Testis (tissue), 3 donors: ENCODE results near the gene PTCD2. TPM values are rescaled to one million over a fixed set of nuclear protein-coding genes. Genes with fewer than 3 reads are reported as not detected.

Experiments used
- DNase-seq: peaks from one replicate; pipeline ENCODE4 v3.0.0-alpha.2; 2019
- H3K27ac ChIP-seq, 2 donors: fragments of 200-600 bp; sonication (generic); one replicate each; pipeline ENCODE4 v1.5.1; 2019
- H3K27me3 ChIP-seq: fragments of 200-600 bp; sonication (generic); one replicate; pipeline ENCODE4 v1.5.1; 2019
- H3K36me3 ChIP-seq: fragments of 200-600 bp; sonication (generic); one replicate; pipeline ENCODE4 v1.5.1; 2017; ENCODE audit warnings: low read depth; ENCODE audit errors: missing control alignments
- H3K4me1 ChIP-seq: fragments of 200-600 bp; sonication (generic); one replicate; pipeline ENCODE4 v1.5.1; 2019
- H3K4me3 ChIP-seq, 2 donors: fragments of 200-600 bp; sonication (generic); one replicate each; pipeline ENCODE4 v1.5.1; 2017 to 2019
- H3K9me3 ChIP-seq: fragments of 200-600 bp; sonication (generic); one replicate; pipeline ENCODE4 v1.5.1; 2017
- POLR2A ChIP-seq: fragments of 450-650 bp; IDR thresholded peaks from one replicate; pipeline ENCODE4 v1.6.1; 2017; ENCODE audit warnings: antibody characterized with exemption, mild to moderate bottlenecking, moderate library complexity
- WGBS, 2 donors: methylation state at CpG; one replicate each; pipeline ENCODE4 v1.1.5; 2018; 5-methylcytosine and 5-hydroxymethylcytosine counted together
- intact Hi-C: fragments of 100-400 bp; cut with DNase I; formaldehyde crosslinking; loops from one replicate; pipeline ENCODE4 v1.15.1; 2023; ENCODE audit warnings: low total_unique reads
- polyA plus RNA-seq: library from polyadenylated mRNA; stranded (reverse); fragments of 350-450 nt; fragmentation: Illumina TruSeq; extraction: RNeasy Lipid Tissue Mini Kit (QIAGEN cat#74804); gene quantifications from one replicate; pipeline ENCODE4 v1.2.3, GENCODE V29; 2014; ENCODE audit warnings: low read depth, low replicate concordance; ENCODE audit not compliant: insufficient read depth
- total RNA-seq, 2 donors: library from RNA; depleted of rRNA; stranded (reverse); fragments of >200 nt; gene quantifications; one replicate each; pipeline ENCODE4 v1.2.3, GENCODE V29; 2016
- TF ChIP-seq, protein P1 (sequence below), 3 experiments: fragments of 450-650 bp in 2 of 3; fragments of 200-600 bp in 1 of 3; sonication (generic) in 1 of 3; IDR thresholded peaks; one replicate each; pipeline ENCODE4 v1.5.1; 2016 to 2019; ENCODE audit warnings: antibody characterized with exemption in 3 of 3, mild to moderate bottlenecking in 2 of 3, moderate library complexity in 1 of 3

The PTCD2 gene
- total and polyA plus RNA-seq, 3 donors from 2014 or later = 4.9 to 9.0 (median 8.2) TPM

DNA sequence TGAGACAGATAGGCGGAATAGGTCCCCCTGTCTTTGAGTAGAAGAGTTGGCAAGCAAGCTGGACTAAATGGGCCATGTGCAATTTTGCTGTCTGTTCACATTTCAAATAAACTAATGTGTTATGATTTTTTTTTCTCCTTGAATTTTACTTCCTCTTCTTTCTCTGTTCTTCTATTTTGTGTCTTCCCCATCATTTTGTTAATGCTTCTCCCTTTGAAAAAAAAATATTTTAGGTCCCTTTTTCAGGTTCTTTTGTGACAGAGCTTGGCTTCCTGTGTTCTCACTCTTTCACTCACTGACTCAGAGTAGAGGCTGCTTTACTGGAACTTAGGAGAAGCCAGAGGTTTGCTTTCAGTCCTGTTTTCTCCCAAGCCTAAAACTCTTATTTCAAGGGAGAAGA, 48.1 kb downstream of the PTCD2 start:
- no peak for DNase-seq
- Histone ChIP-seq H3K4me1 (peaks cover 8% of the 10 kb centered on the region), H3K4me3 (no peak overlapping the region), H3K9me3 (no peaks in the 10 kb centered on the region), H3K27ac (no peak overlapping the region), H3K36me3 (no peaks in the 10 kb centered on the region), H3K27me3 (no peaks in the 10 kb centered on the region)
- intact Hi-C loops = no loop called here
- 88% methylated on average over 1 of the region's 1 CpG for WGBS, 2 donors
- TF ChIP-seq, protein P1, sequence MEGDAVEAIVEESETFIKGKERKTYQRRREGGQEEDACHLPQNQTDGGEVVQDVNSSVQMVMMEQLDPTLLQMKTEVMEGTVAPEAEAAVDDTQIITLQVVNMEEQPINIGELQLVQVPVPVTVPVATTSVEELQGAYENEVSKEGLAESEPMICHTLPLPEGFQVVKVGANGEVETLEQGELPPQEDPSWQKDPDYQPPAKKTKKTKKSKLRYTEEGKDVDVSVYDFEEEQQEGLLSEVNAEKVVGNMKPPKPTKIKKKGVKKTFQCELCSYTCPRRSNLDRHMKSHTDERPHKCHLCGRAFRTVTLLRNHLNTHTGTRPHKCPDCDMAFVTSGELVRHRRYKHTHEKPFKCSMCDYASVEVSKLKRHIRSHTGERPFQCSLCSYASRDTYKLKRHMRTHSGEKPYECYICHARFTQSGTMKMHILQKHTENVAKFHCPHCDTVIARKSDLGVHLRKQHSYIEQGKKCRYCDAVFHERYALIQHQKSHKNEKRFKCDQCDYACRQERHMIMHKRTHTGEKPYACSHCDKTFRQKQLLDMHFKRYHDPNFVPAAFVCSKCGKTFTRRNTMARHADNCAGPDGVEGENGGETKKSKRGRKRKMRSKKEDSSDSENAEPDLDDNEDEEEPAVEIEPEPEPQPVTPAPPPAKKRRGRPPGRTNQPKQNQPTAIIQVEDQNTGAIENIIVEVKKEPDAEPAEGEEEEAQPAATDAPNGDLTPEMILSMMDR (IDR thresholded peaks at IDR 0.05) = no peak
- no peak for TF ChIP-seq POLR2A

DNA sequence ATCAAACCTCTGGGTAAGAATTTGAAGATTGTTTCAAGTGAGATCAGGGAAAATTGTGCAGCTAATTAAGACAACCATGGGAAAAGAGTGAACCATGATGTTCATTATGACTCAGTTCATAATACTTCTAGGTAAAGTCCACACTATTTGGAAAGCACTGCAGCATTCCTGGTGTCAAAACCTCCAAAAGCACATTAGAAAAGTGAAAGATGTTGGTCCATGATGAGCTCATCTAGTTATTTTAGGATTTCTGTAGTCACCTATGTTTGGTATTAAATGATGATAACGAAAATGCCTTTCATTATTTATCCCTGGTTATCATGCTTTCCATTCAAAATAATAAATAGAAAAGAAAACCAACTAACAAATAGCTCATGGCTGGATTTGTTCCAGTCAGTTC, 49.1 kb downstream of the PTCD2 start:
- Histone ChIP-seq H3K4me3 (no peak overlapping the region), H3K9me3 (no peaks in the 10 kb centered on the region), H3K4me1 (peaks cover 8% of the 10 kb centered on the region), H3K27me3 (no peaks in the 10 kb centered on the region), H3K36me3 (no peaks in the 10 kb centered on the region), H3K27ac (no peak overlapping the region)
- intact Hi-C loops = no loop called here
- no peak for TF ChIP-seq POLR2A
- TF ChIP-seq, protein P1 (IDR thresholded peaks at IDR 0.05) = no peak
- DNase-seq = no peak
- WGBS, 2 donors = 97 to 98% methylated on average over 1 of the region's 1 CpG

- Histone ChIP-seq H3K4me1 (peaks cover 8% of the 10 kb centered on the region), H3K27ac (no peak overlapping the region), H3K4me3 (no peak overlapping the region), H3K9me3 (no peaks in the 10 kb centered on the region), H3K36me3 (no peaks in the 10 kb centered on the region), H3K27me3 (no peaks in the 10 kb centered on the region)
- DNase-seq = no peak
- TF ChIP-seq POLR2A = no peak
- TF ChIP-seq, protein P1 (IDR thresholded peaks at IDR 0.05) = no peak
- intact Hi-C loops = loop anchor here (10.0 kb wide), 1 partner anchor 155 kb away; no protein-coding TSS in a partner anchor
- 88 to 90% methylated on average over 3 of the region's 3 CpGs for WGBS, 2 donors
Measured at GRCh38 chr5:72369711-72370110, 49.5 kb downstream of the PTCD2 start.

- 62 to 75% methylated on average over 1 of the region's 1 CpG for WGBS, 2 donors
- H3K4me1 ChIP-seq = no peaks in the 10 kb centered on the region
- H3K4me3 ChIP-seq = no peak overlapping the region
- intact Hi-C loops = loop anchor here (10.0 kb wide), 1 partner anchor 152 kb away; no protein-coding TSS in a partner anchor
- H3K27ac ChIP-seq = no peak overlapping the region
- H3K9me3 ChIP-seq = no peaks in the 10 kb centered on the region
- DNase-seq = no peak
- TF ChIP-seq, protein P1 (IDR thresholded peaks at IDR 0.05) = no peak
- no peak for TF ChIP-seq POLR2A
- H3K36me3 ChIP-seq = no peaks in the 10 kb centered on the region
- H3K27me3 ChIP-seq = no peaks in the 10 kb centered on the region
Measured at GRCh38 chr5:72372331-72372730, 52.2 kb downstream of the PTCD2 start.

- DNase-seq = no peak
- Histone ChIP-seq H3K9me3 (no peaks in the 10 kb centered on the region), H3K27me3 (no peaks in the 10 kb centered on the region), H3K36me3 (no peaks in the 10 kb centered on the region), H3K4me1 (no peaks in the 10 kb centered on the region), H3K4me3 (no peak overlapping the region), H3K27ac (no peak overlapping the region)
- WGBS, 2 donors = 74 to 87% methylated on average over 4 of the region's 4 CpGs
- intact Hi-C loops = loop anchor here (10.0 kb wide), 1 partner anchor 152 kb away; no protein-coding TSS in a partner anchor
- TF ChIP-seq, protein P1 (IDR thresholded peaks at IDR 0.05) = no peak
- no peak for TF ChIP-seq POLR2A
Measured at GRCh38 chr5:72372923-72373322, 52.8 kb downstream of the PTCD2 start.
